Mucosa of rectum (tissue), 2 donors: ENCODE data around the gene CAPN12.
"Not testable (repeated sequence)": the region's sequence is repeated elsewhere in the genome, so short reads cannot be mapped to it uniquely, and the experiment has no call there.

ENCODE experiments used
- H3K27ac ChIP-seq, 2 donors: one replicate each; pipeline ENCODE4 v1.7.0; 2013; ENCODE audit warnings: inconsistent platforms in 2 of 2, low read depth in 2 of 2, low read length in 2 of 2
- H3K27me3 ChIP-seq, 2 donors: one replicate each; pipeline ENCODE4 v1.7.0; 2013; ENCODE audit warnings: low read length in 2 of 2; ENCODE audit not compliant: control insufficient read depth in 2 of 2, insufficient read depth in 2 of 2
- H3K36me3 ChIP-seq, 2 donors: one replicate each; pipeline ENCODE4 v1.7.0; 2013; ENCODE audit warnings: low read length in 2 of 2; ENCODE audit not compliant: control insufficient read depth in 2 of 2, insufficient read depth in 2 of 2
- H3K4me1 ChIP-seq, 2 donors: one replicate each; pipeline ENCODE4 v1.7.0; 2013; ENCODE audit warnings: low read length in 2 of 2, mild to moderate bottlenecking in 1 of 2; ENCODE audit not compliant: control insufficient read depth in 2 of 2, insufficient read depth in 2 of 2
- H3K4me3 ChIP-seq, 2 donors: one replicate each; pipeline ENCODE4 v1.7.0; 2013; ENCODE audit warnings: low read length in 2 of 2
- H3K9ac ChIP-seq, 2 donors: one replicate each; pipeline ENCODE4 v1.7.0; 2013; ENCODE audit warnings: low read length in 2 of 2, low read depth in 1 of 2, mild to moderate bottlenecking in 1 of 2
- H3K9me3 ChIP-seq, 2 donors: one replicate each; pipeline ENCODE4 v1.7.0; 2013; ENCODE audit warnings: low read length in 2 of 2; ENCODE audit not compliant: control insufficient read depth in 2 of 2
- donor health status: healthy.
- donor health status: Normal muscosa, but diverticular disease.

CAPN12 gene

DNA sequence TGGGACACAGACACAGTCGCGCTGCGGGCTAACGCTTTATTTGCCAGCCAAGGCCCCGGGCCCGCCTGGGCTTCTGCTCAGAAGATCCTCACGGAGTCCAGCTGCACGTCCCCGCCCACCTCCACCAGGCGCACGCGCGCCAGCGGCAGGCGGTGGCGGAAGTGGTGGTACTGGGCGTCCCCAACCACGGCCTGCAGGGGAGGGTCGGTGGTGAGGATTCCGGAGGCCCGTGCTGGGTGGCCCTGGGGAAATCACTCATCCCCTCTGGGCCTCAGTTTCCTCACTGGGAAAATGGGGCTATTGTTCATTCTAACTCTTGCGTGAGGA, 26.6 kb upstream of the CAPN12 start:
- H3K27me3 ChIP-seq, H3K27ac ChIP-seq, H3K4me1 ChIP-seq, H3K9ac ChIP-seq, H3K36me3 ChIP-seq, H3K4me3 ChIP-seq, H3K9me3 ChIP-seq: not testable (repeated sequence)

DNA sequence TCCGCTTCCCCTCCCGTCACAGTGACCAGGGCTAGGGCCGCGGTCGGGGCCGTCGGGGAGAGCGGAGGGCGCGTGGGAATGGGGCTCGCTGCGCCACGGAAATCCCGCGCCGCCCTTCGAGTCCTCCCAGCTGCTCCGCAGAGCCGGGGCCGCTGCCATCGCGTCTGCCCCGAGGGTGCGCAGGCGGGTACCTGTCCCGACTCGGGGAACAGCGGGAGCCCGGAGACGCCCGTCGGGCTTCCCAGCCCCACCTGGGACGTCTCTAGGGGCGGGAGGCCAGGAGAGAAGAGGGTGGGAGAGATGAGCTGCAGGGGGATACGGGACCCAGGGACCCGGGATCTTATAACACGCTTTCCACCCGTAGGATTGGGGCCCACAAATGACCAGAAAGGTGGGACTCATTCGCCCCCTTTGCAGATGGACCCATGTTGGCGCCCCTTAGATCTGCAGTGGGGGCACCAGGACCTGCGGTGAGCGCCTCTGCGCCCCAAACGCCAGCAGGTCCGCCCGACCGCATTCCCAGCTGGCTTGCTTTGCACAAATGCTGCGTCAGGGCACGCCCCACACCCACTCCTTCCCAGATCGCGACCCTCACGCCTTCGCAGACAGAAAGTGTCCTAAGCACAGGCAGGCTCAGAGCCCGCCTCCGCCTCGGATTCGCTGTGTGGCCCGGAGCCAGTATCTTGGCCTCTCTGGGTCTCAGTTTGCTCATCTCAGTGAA, 26.1 kb upstream of the CAPN12 start:
- not testable (repeated sequence) for H3K4me1 ChIP-seq, H3K9me3 ChIP-seq, H3K27ac ChIP-seq, H3K27me3 ChIP-seq, H3K36me3 ChIP-seq
- Histone ChIP-seq H3K4me3 (peak overlapping the region; percentile 26 to 48), H3K9ac (peak overlapping the region in 1 of 2 donors; percentile 14)

DNA sequence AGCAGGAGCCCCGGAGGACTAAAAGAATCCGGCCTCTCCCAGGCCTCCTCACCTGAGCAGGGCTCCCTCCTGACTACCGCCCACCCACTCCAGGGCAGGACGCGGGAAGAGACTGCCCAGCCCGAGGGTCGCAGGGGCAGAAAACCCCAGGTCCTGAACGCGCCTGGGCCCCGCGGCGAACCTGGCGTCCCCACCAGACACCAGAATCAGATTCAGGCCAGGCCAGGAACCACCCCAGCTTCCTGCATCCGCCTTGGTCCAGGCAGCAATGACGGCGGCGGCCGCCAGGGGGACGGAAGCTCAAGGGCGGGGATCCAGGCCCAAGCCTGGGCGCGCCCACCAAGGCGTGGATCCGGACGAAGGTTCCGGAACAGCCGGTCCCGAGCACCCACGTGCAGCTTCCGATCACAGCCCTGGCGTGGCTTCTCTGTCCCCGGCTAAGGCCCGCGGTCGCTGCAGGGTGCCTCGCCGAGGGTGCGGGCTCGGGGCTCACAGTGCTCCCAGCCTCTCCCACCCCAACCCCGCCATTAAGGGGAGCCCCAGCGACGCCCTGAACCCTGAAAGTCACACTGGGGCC, 25.4 kb upstream of the CAPN12 start:
- peak overlapping the region in 1 of 2 donors; percentile 14 for H3K9ac ChIP-seq

DNA sequence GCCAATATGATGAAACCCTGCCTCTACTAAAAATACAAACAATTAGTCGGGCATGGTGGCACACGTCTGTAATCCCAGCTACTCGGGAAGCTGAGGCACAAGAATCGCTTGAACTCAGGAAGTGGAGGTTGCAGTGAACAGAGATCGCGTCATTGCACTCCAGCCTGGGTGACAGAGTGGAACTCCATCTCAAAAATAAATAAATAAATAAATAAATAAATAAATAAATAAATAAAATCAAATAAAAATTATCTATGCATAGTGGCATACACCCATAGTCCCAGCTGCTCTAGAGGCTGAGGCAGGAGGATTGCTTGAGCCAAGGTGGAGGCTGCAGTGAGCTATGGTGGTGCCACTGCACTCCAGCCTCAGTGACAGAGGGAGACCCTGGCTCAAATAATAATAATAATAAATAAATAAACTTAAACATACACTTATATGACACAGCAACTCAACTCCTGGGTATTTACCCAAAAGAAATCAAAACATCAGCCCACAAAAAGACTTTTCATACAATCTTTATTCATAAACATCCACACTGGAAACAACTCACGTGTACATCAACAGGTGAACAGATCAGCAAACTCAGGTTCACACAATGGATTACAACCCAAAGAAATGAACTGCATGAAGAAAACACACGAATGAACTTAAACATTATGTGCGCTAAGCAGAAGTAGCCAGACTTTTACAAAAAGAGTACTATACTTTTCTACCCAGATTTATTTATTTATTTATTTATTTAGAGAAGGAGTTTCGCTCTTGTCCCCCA, 22.2 kb upstream of the CAPN12 start:
- Histone ChIP-seq H3K4me1 (peaks cover 2 to 4% of the 10 kb centered on the region in 2 donors), H3K27me3 (no peaks in the 10 kb centered on the region), H3K4me3 (no peak overlapping the region), H3K36me3 (no peaks in the 10 kb centered on the region), H3K9ac (no peak overlapping the region), H3K27ac (no peak overlapping the region), H3K9me3 (no peaks in the 10 kb centered on the region)

More for the DNA sequence above, 25.4 kb upstream of the CAPN12 start:
- H3K27ac ChIP-seq, result peak overlapping the region in 1 of 2 donors; percentile 55
- peaks cover 2 to 4% of the 10 kb centered on the region in 2 donors for H3K4me1 ChIP-seq
- H3K4me3 ChIP-seq, result peak overlapping the region; percentile 26 to 48
- H3K9me3 ChIP-seq, result no peaks in the 10 kb centered on the region
- no peaks in the 10 kb centered on the region for H3K27me3 ChIP-seq
- no peaks in the 10 kb centered on the region for H3K36me3 ChIP-seq

DNA sequence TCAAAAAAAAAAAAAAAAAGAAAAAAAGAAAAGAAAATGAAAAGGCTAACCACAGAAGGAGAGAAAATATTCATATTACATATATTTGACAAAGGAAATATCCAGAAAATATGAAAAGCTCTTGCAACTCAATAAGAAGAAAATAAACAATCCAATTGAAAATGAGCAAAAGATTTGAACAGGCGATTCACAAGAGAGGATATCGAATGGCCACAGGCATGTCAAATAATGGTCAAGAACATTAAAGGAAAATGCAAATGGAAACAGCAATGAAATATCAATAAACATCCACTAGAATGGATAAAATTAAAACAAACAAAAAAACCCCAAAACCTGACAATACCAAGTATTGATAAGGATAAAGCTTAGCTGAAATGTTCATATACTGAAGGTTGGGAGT, 20.9 kb upstream of the CAPN12 start:
- peaks cover 2 to 4% of the 10 kb centered on the region in 2 donors for H3K4me1 ChIP-seq
- no peaks in the 10 kb centered on the region for H3K9me3 ChIP-seq
- no peak overlapping the region for H3K27ac ChIP-seq
- no peak overlapping the region for H3K4me3 ChIP-seq
- H3K36me3 ChIP-seq, result no peaks in the 10 kb centered on the region
- H3K9ac ChIP-seq, result no peak overlapping the region
- H3K27me3 ChIP-seq, result no peaks in the 10 kb centered on the region

DNA sequence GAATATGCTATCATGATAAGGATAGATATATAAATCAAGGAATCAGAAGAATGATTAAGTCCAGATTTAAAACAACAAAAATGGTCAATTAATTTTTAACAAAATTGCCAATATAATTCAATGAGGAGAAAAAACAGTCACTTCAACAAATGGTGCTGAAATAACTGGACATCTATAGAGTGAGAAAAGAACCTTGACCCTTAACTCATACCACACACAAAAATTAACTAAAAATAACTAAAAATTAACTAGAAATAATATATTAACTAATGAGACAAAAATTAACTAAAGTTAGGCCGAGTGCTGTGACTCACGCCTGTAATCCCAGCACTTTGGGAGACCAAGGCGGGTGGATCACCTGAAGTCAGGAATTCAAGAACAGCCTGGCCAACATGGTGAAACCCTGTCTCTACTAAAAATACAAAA, 19.5 kb upstream of the CAPN12 start:
- no peaks in the 10 kb centered on the region for H3K9me3 ChIP-seq
- H3K9ac ChIP-seq, result no peak overlapping the region
- H3K27me3 ChIP-seq, result no peaks in the 10 kb centered on the region
- no peak overlapping the region for H3K27ac ChIP-seq
- H3K4me1 ChIP-seq, result peaks cover 0 to 5% of the 10 kb centered on the region in 2 donors
- H3K36me3 ChIP-seq, result no peaks in the 10 kb centered on the region
- no peak overlapping the region for H3K4me3 ChIP-seq

DNA sequence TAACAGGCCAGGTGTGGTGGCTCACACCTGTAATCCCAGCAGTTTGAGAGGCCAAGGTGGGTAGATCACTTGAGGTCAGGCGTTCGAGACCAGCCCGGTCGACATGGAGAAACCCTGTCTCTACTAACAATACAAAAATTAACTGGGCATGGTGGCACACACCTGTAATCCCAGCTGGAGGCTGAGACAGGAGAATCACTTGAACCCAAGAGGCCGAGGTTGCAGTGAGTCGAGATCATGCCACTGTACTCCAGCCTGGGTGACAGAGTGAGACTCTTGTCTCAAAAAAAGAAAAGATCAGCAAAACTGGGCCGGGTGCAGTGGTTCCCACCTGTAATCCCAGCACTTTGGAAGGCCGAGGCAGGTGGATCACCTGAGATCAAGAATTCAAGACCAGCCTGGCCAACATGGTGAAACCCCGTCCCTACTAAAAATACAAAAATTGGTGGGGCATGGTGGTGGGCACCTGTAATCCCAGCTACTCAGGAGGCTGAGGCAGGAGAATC, 17.7 kb upstream of the CAPN12 start:
- H3K4me3 ChIP-seq, H3K4me1 ChIP-seq, H3K27me3 ChIP-seq, H3K9ac ChIP-seq, H3K9me3 ChIP-seq, H3K27ac ChIP-seq, H3K36me3 ChIP-seq: not testable (repeated sequence)

DNA sequence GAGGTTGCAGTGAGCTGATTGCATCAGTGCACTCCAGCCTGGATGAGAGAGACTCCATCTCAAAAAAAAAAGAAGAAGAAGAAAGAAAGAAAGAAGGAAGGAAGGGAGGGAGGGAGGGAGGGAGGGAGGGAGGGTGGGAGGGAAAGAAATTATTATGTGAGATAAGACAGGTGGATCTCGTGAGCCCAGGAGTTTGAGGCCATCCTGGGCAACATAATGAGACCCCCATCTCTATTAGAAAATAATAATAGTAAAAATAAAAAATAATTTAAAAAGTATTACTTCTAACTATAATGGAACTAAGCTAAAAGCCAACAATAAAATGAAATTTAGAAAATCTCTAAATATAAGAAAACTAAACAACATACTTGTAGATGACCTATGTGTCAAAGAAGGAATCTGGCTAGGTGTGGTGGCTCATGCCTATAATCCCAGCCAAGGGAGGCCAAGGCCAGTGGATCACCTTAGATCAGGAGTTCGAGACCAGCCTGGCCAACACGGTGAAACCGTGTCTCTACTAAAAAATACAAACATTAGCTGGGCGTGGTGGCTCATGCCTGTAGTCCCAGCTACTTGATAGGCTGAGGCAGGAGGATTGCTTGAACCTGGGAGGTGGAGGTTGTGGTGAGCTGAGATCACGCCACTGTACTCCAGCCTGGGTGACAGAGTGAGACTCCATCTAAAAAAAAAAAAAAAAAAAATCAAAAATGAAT, 16.7 kb upstream of the CAPN12 start:
- not testable (repeated sequence) for H3K4me3 ChIP-seq, H3K36me3 ChIP-seq, H3K4me1 ChIP-seq, H3K27me3 ChIP-seq, H3K9ac ChIP-seq, H3K9me3 ChIP-seq, H3K27ac ChIP-seq

DNA sequence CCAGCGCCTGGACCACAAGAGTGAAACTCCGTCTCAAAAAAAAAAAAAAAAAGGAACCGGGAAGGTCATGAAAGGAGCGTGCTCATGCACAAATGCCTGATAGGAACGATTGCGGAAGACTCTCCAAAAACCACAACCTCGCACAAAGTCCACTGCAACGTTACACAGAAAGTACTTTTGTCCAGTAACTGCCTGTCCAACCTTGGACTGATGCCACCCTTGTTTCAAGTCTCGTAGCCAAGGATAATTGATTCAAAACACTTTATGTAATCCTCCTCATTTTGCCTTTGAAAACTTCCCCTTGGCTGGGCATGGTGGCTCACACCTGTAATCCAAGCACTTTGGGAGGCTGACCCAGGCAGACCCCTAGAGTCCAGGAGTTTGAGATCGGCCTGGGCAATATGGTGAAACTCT, 15.3 kb upstream of the CAPN12 start:
- peak overlapping the region in 1 of 2 donors; percentile 12 for H3K9ac ChIP-seq
- no peaks in the 10 kb centered on the region for H3K27me3 ChIP-seq
- no peaks in the 10 kb centered on the region for H3K9me3 ChIP-seq
- peaks cover 0 to 5% of the 10 kb centered on the region in 2 donors for H3K4me1 ChIP-seq
- H3K27ac ChIP-seq, result peak overlapping the region; percentile 59 to 69
- peak overlapping the region in 1 of 2 donors; percentile 9 for H3K4me3 ChIP-seq
- H3K36me3 ChIP-seq, result no peaks in the 10 kb centered on the region

DNA sequence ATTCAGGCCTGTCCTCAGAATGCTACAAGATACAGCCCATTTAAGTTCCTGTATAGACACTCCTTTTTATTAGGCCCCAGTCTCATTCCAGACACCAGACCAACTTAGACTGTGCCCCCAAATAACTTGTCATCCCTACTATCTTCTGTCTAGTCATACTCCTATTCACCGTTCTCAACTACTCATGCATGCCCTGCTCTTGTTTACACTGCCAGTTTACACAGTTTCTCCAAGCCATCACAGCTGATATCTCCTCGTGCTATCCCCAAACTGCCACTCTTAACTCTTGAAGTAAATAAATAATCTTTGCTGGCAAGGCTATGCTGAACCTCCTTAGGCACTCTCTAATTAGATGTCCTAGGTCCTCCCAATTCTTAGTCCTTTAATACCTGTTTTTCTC, 9.9 kb upstream of the CAPN12 start:
- not testable (repeated sequence) for H3K4me3 ChIP-seq, H3K36me3 ChIP-seq, H3K9me3 ChIP-seq, H3K27ac ChIP-seq, H3K27me3 ChIP-seq, H3K4me1 ChIP-seq, H3K9ac ChIP-seq
